ENCODE results near the gene XXYLT1. TPM values are rescaled to one million over a fixed set of nuclear protein-coding genes. Genes with fewer than 3 reads are reported as not detected.

Gene XXYLT1
- total RNA-seq, 1 donor from 2014 or later = 42.9 TPM

DNA sequence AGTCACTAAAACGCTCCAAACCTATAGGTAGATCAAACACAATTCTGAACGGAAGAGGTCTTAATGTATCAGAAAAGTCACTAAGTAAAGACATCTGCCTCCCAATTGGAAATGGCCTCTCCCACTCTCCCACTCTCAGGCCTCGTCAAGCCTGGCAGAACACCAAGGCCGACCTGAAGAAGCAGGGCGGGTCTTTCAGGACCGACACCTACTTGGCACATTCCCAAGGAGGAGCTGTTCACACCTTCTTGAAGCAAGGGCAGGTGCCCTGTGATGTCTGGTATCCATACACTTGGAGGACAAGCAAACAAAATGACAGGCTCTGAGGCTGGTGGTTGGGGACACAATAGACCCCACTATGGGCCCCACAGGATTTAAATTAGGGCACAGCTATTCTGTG lies 30.0 kb downstream of the XXYLT1 start:
- Mint-ChIP-seq H3K27me3 (ENCODE audit: low read depth) (no peaks in the 10 kb centered on the region), H3K36me3 (peaks cover 25% of the 10 kb centered on the region)
- peak in 1 of 2 experiments; percentile 37 for DNase-seq (ENCODE audit: low spot score in 2 of 2, unreplicated experiment in 2 of 2)

DNA sequence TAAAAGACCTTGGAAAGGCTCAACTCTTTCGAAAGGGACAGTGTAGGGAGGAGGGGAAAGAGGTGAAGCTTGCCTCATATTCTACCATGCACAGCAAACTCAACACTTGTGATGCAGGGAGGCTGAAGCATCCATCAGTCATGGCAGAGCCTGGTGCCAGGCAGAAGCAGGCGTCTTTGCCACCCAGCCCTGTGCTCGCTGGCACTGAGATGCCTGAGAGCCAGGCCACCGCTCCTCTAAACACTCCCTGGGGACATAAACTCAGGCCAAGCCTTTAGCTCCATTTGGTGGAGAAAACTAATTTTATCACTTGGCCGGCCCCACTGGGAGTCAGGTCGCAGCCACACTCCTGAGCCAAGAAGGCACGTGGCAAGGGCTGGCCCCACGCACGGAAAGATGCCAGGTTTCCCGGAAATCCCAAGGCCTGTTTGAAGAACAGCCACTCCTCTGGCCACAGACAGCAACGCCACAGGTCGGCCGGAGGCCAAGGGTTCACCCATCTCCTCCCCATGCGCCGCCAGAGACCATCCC lies 30.7 kb downstream of the XXYLT1 start:
- Mint-ChIP-seq H3K4me3 (no peak overlapping the region), H3K9me3 (peaks cover 13% of the 10 kb centered on the region), H3K4me1 (peaks cover 23% of the 10 kb centered on the region), H3K27ac (no peak overlapping the region), H3K36me3 (peaks cover 23% of the 10 kb centered on the region), H3K27me3 (ENCODE audit: low read depth) (no peaks in the 10 kb centered on the region)
- DNase-seq (ENCODE audit: low spot score in 2 of 2, unreplicated experiment in 2 of 2) = peak in 1 of 2 experiments; percentile 33
- TF ChIP-seq, protein P1, sequence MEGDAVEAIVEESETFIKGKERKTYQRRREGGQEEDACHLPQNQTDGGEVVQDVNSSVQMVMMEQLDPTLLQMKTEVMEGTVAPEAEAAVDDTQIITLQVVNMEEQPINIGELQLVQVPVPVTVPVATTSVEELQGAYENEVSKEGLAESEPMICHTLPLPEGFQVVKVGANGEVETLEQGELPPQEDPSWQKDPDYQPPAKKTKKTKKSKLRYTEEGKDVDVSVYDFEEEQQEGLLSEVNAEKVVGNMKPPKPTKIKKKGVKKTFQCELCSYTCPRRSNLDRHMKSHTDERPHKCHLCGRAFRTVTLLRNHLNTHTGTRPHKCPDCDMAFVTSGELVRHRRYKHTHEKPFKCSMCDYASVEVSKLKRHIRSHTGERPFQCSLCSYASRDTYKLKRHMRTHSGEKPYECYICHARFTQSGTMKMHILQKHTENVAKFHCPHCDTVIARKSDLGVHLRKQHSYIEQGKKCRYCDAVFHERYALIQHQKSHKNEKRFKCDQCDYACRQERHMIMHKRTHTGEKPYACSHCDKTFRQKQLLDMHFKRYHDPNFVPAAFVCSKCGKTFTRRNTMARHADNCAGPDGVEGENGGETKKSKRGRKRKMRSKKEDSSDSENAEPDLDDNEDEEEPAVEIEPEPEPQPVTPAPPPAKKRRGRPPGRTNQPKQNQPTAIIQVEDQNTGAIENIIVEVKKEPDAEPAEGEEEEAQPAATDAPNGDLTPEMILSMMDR (IDR thresholded peaks at IDR 0.05; ENCODE audit: unreplicated experiment) = no peak

More for the DNA sequence above, 30.0 kb downstream of the XXYLT1 start:
- Mint-ChIP-seq H3K27ac (no peak overlapping the region), H3K9me3 (peaks cover 9% of the 10 kb centered on the region), H3K4me1 (peaks cover 23% of the 10 kb centered on the region), H3K4me3 (no peak overlapping the region)
- TF ChIP-seq, protein P1 (IDR thresholded peaks at IDR 0.05; ENCODE audit: unreplicated experiment) = no peak

DNA sequence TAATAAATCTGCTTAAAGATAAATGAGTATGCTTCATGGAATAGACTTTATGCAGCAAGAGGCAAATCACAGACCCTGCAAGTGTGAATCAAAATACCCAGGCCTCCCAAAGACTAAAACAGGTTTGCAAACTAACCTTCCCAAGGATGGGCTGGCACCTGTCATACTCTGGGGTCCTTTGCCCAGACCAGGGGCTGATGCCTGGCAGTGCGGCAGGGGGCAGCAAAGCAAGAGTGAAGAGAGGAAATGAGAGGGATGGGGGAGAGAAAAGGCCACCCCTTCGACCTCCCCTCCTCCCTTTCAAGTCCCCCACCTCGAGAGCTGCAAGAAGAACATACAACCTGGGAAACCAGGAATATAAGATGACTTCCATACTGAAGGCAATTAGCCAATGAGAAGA lies 31.8 kb downstream of the XXYLT1 start:
- DNase-seq (ENCODE audit: low spot score in 2 of 2, unreplicated experiment in 2 of 2) = peak in 1 of 2 experiments; percentile 22
- H3K27me3 Mint-ChIP-seq (ENCODE audit: low read depth) = no peaks in the 10 kb centered on the region
- H3K27ac Mint-ChIP-seq = no peak overlapping the region
- TF ChIP-seq, protein P1 (IDR thresholded peaks at IDR 0.05; ENCODE audit: unreplicated experiment) = no peak
- H3K36me3 Mint-ChIP-seq = peaks cover 30% of the 10 kb centered on the region
- peaks cover 21% of the 10 kb centered on the region for H3K9me3 Mint-ChIP-seq
- H3K4me1 Mint-ChIP-seq = peaks cover 23% of the 10 kb centered on the region
- H3K4me3 Mint-ChIP-seq = no peak overlapping the region

DNA sequence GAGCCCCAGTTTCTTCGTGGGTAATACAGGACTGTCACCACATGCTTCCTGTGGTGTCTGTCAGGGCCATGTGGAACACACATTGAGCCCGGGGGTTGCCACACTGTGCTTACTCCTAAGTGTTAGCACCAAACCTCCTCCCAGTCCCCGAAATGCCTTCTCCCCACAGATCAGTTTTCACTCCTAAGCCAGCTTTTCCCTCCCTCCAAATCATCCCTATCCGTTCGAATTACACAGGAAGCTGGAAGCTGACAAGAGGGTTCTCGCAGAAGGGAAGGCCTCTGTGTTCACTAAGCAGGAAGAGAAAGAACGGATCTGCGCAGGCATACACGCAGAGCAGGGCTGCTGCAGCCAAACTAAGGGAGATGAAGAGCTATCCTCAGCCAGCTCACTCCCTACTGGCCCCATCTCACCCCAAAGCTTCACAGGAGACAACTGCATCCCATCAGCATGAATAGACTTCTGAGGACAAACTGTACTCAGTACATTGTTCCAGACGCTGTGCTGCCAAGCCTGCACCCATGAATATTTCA lies 32.3 kb downstream of the XXYLT1 start:
- DNase-seq (ENCODE audit: low spot score in 2 of 2, unreplicated experiment in 2 of 2) = peak in 1 of 2 experiments; percentile 32
- Mint-ChIP-seq H3K4me3 (no peak overlapping the region), H3K9me3 (peaks cover 22% of the 10 kb centered on the region), H3K27me3 (ENCODE audit: low read depth) (no peaks in the 10 kb centered on the region), H3K4me1 (peaks cover 23% of the 10 kb centered on the region), H3K36me3 (peaks cover 30% of the 10 kb centered on the region), H3K27ac (peak overlapping the region; percentile 50)
- TF ChIP-seq, protein P1 (IDR thresholded peaks at IDR 0.05; ENCODE audit: unreplicated experiment) = no peak

DNA sequence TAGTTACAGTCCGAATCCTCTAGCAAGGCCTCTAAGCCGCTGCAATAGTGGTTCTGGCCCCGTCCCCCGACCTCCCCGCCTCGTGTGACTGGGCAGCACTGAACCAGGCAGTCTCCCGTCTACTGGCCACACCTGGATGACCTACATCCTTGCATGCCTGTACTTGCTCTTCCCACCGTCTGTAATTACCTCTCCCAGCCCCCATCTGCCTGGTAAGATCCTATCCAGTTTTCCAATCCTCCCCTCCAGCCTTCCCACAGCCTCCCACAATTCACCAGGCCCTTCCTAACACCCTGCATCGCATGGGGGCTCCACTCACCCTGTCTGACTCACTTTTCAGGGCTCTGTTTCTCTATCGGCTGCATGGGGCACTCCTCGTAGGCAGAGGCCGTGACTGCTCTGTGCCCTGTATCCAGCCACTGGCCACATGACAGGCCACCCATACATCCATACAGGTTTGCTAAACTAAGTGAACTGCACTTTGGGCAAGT lies 32.8 kb downstream of the XXYLT1 start:
- DNase-seq (ENCODE audit: low spot score in 2 of 2, unreplicated experiment in 2 of 2) = peak in 1 of 2 experiments; percentile 20
- Mint-ChIP-seq H3K9me3 (peaks cover 27% of the 10 kb centered on the region), H3K4me1 (peaks cover 23% of the 10 kb centered on the region), H3K4me3 (no peak overlapping the region), H3K27ac (peak overlapping the region; percentile 50), H3K27me3 (ENCODE audit: low read depth) (no peaks in the 10 kb centered on the region), H3K36me3 (peaks cover 32% of the 10 kb centered on the region)
- TF ChIP-seq, protein P1 (IDR thresholded peaks at IDR 0.05; ENCODE audit: unreplicated experiment) = no peak
